NCI-H345 (cell line): ENCODE data around the gene CHST12.

ENCODE experiments used
- DNase-seq: peaks from one replicate; lab custom pipeline; 2025; lab: John Stamatoyannopoulos, UW

Gene CHST12

GRCh38 chr7:2479276-2480069 is 76.1 kb downstream of the CHST12 start:
- DNase-seq: no peak

- DNase-seq: no peak
Observed at GRCh38 chr7:2480070-2480408, 76.6 kb downstream of the CHST12 start.

- no peak for DNase-seq
Observed at GRCh38 chr7:2481195-2481594, 77.8 kb downstream of the CHST12 start.

GRCh38 chr7:2482725-2483451 is 79.5 kb downstream of the CHST12 start:
- DNase-seq: no peak

- DNase-seq: no peak
Observed at GRCh38 chr7:2483494-2483893, 80.1 kb downstream of the CHST12 start.

GRCh38 chr7:2484868-2485267 is 81.5 kb downstream of the CHST12 start:
- DNase-seq: no peak

GRCh38 chr7:2487586-2488271 is 84.3 kb downstream of the CHST12 start:
- no peak for DNase-seq

- no peak for DNase-seq
Observed at GRCh38 chr7:2488272-2488645, 84.8 kb downstream of the CHST12 start.

GRCh38 chr7:2488681-2489080 is 85.3 kb downstream of the CHST12 start:
- DNase-seq: no peak

- no peak for DNase-seq
Observed at GRCh38 chr7:2490181-2490651, 86.8 kb downstream of the CHST12 start.

GRCh38 chr7:2492038-2492437 is 88.6 kb downstream of the CHST12 start:
- no peak for DNase-seq

- no peak for DNase-seq
Observed at GRCh38 chr7:2493205-2494164, 90.1 kb downstream of the CHST12 start.

GRCh38 chr7:2494191-2495130 is 91.0 kb downstream of the CHST12 start:
- DNase-seq: no peak

- no peak for DNase-seq
Observed at GRCh38 chr7:2495418-2496299, 92.2 kb downstream of the CHST12 start.

GRCh38 chr7:2496375-2496774 is 93.0 kb downstream of the CHST12 start:
- no peak for DNase-seq

GRCh38 chr7:2497065-2497464 is 93.7 kb downstream of the CHST12 start:
- DNase-seq: no peak

GRCh38 chr7:2497500-2498336 is 94.3 kb downstream of the CHST12 start:
- DNase-seq: no peak
